ENCODE data around the gene MGST3.

DNA sequence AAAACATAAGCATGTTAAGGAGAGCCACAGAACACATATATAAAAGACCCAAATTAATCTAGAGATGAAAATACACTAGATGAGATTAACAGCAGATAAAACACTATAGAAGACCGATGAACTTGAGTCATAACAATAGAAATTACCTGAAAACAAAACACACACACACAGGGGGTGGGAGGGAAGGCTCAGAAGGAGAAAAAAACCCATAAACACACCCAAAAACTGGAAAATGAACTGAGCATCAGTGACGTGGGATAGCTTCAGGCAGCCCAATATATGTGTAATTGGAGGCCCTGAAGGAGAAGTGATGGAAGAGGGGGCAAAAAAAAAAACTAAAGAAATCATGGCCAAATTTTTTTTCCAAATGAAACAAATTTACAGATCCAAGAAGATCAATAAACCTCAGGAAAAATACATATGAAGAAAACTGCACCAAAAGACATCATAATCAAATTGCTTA is 56.0 kb downstream of the MGST3 start:
- TF ChIP-seq, protein P1, sequence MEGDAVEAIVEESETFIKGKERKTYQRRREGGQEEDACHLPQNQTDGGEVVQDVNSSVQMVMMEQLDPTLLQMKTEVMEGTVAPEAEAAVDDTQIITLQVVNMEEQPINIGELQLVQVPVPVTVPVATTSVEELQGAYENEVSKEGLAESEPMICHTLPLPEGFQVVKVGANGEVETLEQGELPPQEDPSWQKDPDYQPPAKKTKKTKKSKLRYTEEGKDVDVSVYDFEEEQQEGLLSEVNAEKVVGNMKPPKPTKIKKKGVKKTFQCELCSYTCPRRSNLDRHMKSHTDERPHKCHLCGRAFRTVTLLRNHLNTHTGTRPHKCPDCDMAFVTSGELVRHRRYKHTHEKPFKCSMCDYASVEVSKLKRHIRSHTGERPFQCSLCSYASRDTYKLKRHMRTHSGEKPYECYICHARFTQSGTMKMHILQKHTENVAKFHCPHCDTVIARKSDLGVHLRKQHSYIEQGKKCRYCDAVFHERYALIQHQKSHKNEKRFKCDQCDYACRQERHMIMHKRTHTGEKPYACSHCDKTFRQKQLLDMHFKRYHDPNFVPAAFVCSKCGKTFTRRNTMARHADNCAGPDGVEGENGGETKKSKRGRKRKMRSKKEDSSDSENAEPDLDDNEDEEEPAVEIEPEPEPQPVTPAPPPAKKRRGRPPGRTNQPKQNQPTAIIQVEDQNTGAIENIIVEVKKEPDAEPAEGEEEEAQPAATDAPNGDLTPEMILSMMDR (conservative IDR thresholded peaks at IDR 0.05; ENCODE audit: low read length): no peak
- no peak for TF ChIP-seq EZH2phosphoT487 (IDR thresholded peaks at IDR 0.05; ENCODE audit: borderline replicate concordance)
